Urothelium cell line (cell line): ENCODE data around the gene MLX.
A peak's percentile ranks its signal among the peaks of the same experiment; 100 is the strongest.
"Not testable (repeated sequence)": the region's sequence is repeated elsewhere in the genome, so short reads cannot be mapped to it uniquely, and the experiment has no call there.

Experiments
- DNase-seq: peaks from one replicate; pipeline ENCODE4 v3.0.0; 2011; ENCODE audit warnings: low spot score, mixed read lengths
- FAIRE-seq: peaks from 2 replicates; lab custom pipeline; 2011; peaks lifted over from hg19 to GRCh38; lab: Jason Lieb, UNC

MLX gene

DNA sequence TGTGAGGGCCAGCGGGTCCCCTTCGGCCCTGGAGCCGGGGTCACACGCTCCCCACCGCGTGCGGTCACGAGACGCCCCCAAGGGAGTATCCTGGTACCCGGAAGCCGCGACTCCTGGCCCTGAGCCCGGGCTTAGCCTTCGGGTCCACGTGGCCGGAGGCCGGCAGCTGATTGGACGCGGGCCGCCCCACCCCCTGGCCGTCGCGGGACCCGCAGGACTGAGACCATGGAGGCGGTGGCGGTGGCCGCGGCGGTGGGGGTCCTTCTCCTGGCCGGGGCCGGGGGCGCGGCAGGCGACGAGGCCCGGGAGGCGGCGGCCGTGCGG, 30.9 kb upstream of the MLX start, which contains the start of gene NAGLU:
Gene NAGLU (plus strand): TSS at position 194 of the 324 bp plus-strand sequence. CDS start 32 bp downstream, at position 226.
- FAIRE-seq (no peak), DNase-seq (peak; percentile 98)

- peak; percentile 74 for FAIRE-seq
- peak; percentile 96 for DNase-seq
These were observed 30.3 kb upstream of the MLX start for GRCh38 chr17:42536372-42537155.

DNA sequence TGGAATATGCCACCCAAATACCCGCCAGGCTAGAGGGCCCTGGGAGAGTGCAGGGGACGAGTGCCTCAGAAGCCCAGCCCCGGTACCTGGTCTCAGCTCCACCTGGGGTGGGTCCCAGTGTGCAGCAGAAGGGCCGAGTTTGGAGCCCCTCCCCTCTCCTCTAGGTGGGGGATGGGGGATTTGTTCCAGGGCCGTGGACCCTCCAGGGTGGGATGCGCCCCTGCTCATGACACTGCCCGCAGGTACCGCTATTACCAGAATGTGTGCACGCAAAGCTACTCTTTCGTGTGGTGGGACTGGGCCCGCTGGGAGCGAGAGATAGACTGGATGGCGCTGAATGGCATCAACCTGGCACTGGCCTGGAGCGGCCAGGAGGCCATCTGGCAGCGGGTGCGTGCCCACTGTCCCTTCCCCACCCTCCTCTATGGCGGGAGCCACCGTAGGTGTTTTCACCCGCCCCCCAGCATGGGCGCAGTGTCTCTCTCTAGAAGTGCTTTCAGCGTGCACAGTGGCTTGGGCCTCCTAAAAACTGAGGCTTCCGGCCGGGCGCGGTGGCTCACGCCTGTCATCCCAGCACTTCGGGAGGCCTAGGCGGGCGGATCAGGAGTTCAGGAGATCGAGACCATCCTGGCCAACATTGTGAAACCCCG, 29.6 kb upstream of the MLX start:
- no peak for FAIRE-seq
- no peak for DNase-seq

DNA sequence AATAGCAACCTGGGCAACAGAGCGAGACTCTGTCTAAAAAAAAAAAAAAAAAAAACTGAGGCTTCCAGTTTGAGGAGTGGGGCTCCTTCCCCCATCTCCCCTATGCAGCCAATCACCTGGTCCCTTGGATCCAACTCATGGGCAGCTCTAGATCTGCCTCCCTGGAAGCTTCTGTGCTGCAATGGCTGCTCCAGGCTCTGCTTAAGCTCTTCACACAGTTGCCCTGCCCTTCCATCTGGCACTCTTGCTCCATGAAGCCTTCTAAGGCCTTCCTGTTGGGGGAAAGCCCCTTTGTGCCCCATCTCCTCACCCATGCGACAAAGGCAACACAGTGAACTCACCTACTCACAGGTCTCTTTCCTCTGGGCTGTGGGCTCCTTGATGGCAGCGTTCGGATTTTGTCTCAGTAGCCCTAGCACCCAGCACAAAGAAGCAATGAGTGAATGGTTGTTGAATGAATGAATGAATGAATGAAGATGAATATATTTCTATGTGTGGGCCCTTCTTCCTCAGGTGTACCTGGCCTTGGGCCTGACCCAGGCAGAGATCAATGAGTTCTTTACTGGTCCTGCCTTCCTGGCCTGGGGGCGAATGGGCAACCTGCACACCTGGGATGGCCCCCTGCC, 29.0 kb upstream of the MLX start:
- DNase-seq: no peak
- no peak for FAIRE-seq

DNA sequence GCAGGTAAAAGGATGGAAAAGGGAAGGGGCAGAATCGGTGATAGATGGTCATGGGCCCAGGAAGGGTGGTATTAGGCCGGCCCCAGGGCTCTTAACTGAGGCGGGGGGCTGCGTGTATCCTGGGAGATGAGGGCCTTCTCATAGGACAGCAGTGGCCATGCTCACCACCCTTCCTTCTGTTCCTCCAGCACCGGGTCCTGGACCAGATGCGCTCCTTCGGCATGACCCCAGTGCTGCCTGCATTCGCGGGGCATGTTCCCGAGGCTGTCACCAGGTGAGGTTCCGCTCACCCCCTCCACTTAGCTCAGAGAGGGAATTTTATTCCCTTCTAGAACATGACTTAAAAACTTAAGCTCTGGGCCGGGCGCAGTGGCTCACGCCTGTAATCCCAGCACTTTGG, 28.4 kb upstream of the MLX start:
- no peak for DNase-seq
- no peak for FAIRE-seq

DNA sequence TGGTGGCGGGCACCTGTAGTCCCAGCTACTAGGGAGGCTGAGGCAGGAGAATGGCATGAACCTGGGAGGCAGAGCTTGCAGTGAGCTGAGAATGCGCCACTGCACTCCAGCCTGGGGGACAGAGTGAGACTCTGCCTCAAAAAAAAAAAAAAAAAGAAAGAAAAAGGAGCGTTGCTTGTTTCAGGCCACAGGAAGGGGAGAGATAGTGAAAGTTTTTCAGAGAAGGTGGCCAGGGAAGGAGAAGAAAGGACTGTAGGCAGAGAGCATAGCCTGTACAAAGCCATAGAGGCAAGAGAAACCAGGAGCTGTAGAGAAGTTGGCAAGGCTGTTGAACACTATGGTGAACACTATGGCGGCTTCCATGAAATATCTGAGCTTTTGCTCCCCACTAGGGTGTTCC, 26.3 kb upstream of the MLX start:
- not testable (repeated sequence) for DNase-seq, FAIRE-seq

GRCh38 chr17:42541041-42541833, 25.7 kb upstream of the MLX start:
- no peak for FAIRE-seq
- DNase-seq: no peak

GRCh38 chr17:42543190-42544079, 23.5 kb upstream of the MLX start:
- no peak for FAIRE-seq
- no peak for DNase-seq

DNA sequence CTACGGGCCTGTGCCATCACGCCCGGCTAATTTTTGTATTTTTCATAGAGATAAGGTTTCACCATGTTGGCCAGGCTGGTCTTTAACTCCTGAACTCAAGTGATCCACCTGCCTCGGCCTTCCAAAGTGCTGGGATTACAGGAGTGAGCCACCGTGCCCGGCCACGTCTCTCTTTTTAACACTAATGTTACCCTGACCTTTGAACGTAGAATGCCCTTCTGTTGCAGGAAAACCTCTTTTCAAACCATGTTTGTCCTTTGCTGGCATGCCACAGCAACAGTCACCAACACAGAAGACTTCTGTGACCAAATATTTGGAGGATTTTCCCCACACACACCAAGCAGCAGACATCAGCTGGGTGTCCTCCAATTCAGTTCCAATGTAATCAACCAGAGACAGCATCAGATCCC, 22.0 kb upstream of the MLX start:
- FAIRE-seq (no peak), DNase-seq (no peak)

- FAIRE-seq: peak; percentile 17
- DNase-seq: not testable (repeated sequence)
These were observed 21.0 kb upstream of the MLX start for GRCh38 chr17:42545755-42546505.

DNA sequence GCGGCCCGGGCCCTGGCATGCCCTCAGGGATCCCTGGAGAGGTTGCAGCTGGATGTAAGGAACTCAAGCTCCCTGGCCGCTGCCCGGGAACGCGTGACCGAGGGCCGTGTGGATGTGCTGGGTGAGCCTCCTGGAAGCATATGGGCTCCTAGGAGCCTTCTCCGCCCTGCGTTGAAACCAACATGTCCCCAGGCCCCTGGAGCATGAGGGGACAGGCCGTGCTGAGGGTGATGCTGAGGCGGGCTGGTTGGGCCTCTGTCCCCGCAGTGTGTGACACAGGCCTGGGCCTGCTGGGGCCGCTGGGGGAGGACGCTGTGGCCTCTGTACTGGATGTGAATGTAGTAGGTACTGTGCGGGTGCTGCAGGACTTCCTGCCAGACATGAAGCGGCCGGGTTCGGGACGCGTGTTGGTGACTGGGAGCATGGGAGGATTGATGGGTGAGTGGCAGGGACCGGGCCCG, 19.9 kb upstream of the MLX start:
- DNase-seq (no peak), FAIRE-seq (no peak)

DNA sequence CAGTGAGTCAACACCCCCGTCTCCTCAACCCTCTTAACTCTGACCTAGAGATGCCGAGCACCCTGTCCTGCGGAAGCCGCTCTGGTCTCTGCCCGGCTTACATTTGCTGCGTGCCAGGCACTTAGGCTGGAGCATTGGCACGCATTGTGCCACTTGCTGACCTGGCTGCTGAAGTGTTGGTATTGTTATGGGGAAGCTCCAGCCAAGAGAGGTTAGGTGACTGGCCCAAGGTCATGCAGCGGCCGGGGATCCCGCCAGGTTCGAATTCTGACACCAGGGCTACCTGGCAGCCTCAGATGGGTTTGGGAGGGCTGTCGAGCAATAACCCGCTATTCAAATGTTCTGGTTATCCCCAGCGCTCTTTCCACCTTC, 19.2 kb upstream of the MLX start:
- FAIRE-seq: no peak

DNA sequence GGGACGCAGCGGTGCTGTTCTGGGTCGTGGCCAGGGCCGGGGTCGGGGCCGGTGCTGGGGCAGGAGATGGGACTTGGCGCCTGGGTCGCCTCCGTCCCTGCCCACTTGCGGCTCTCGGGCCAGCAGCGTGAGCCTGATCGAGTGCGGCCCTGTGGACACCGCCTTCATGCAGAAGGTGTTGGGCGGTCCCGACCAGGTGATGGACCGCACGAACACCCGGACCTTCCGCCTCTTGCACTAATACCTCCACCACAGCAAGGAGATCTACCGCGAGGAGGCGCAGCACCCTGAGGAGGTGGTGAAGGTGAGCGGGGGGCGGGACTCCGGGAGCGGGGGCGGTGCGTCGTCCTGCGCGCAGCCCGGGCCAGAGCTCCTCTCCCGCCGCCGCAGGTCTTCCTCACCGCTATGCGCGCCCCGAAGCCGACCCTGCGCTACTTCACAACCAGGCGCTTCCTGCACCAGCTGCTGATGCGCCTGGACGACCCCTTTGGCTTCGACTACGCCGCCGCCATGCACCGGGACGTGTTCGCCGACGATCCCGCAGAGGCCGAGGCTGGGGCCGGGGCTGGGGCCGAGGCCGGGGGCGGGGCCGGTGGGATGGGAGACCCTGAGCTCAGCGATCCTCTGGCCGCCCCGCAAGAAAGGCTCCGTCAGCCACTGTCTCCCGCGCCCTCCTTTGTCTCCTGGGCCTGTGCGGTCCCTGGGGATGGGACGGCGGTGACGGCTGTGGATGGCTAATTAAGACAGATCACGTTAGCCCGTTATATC, 18.6 kb upstream of the MLX start:
- DNase-seq (no peak), FAIRE-seq (no peak)

More for the DNA sequence above, 19.2 kb upstream of the MLX start:
- DNase-seq: no peak

GRCh38 chr17:42548993-42549755, 17.7 kb upstream of the MLX start:
- DNase-seq: no peak
- no peak for FAIRE-seq

- not testable (repeated sequence) for FAIRE-seq, DNase-seq
These were observed 14.2 kb upstream of the MLX start, which contains the start of gene HSD17B1 for GRCh38 chr17:42552736-42553135. HSD17B1 (plus strand) TSS chr17:42552923; CDS start chr17:42552934, 11 bp downstream.

GRCh38 chr17:42553161-42553818, 13.6 kb upstream of the MLX start:
- DNase-seq (peak; percentile 27), FAIRE-seq (no peak)

GRCh38 chr17:42553866-42554249, 13.0 kb upstream of the MLX start:
- no peak for DNase-seq
- FAIRE-seq: no peak
